Kidney glomerular epithelial cell (primary cell): ENCODE results near the gene KRT83.
"Not testable (repeated sequence)": the region's sequence is repeated elsewhere in the genome, so short reads cannot be mapped to it uniquely, and the experiment has no call there.

Source experiments
- DNase-seq: peaks from one replicate; lab custom pipeline; 2025; lab: John Stamatoyannopoulos, UW

The KRT83 gene

DNA sequence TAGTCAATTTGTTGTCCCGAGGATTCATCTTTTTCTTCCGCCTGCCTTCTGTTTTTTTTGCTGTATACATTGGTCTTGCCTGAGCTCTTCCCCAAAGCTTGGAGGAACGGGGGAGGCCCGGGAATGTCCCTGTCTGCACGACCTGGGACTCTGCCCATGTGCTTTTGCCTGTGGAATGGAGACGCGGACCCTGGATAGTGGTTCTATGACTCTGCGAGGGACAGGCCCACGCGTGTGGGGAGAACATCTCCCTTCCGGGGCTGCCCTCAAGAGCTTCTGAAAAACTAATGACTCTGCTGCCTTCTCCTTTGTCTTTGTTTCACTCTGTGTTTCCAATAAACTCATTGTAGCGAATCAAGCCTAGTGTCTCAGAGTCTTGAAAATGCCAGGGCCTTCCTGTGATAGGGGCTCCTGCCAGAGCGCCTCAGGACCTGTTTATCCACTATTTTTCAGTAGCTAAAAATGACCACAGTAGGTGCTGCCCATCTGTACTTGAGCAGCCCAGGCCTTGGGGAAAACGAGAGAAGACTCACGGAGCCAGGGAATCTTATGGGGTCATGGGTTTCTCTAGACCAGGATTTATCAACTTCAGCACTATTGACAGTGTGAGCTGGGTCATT is 12.3 kb downstream of the KRT83 start:
- no peak for DNase-seq

DNA sequence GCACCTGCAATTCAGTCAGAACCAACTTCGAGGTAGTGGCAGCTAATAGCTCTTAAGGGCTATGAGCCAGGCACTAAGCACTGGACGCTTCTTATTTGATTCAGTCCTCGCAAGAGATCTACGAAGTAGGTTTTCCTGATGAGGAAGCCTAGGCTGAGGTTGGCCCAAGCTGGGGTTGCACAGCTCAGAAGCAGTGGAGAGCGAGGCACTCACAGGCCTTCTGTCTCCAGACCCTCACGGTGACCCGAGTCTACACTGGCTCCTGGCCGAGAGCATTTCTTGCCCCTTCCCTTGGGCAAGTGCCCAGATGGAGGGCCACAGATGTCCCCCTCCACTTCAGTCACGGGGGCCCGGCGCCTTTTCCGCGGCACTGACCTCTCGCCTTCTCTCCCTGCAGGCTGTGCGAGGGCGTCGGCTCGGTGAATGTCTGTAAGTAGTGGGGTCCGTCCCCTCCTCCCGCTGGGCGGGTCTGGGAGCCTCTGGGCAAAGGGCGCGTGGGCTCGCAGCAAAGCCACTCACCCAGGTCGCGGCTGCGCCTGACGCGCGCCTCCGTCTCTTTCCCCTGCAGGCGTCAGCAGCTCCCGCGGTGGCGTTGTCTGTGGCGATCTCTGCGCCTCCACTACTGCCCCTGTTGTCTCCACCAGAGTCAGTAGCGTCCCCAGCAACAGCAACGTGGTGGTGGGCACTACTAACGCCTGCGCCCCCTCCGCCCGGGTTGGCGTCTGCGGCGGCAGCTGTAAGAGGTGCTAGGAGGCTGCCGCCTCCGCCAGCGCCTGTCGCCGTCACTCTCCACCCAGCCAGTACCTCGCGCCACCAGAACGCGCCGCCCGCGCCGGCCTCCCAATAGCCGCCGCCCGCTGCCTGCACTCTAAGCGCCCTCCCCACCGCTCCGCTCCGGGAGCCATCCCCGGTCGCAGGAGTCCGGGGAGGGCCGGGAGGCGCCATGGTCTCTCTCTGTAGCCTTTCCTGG is 13.1 kb downstream of the KRT83 start:
- DNase-seq = peak; percentile 21

DNA sequence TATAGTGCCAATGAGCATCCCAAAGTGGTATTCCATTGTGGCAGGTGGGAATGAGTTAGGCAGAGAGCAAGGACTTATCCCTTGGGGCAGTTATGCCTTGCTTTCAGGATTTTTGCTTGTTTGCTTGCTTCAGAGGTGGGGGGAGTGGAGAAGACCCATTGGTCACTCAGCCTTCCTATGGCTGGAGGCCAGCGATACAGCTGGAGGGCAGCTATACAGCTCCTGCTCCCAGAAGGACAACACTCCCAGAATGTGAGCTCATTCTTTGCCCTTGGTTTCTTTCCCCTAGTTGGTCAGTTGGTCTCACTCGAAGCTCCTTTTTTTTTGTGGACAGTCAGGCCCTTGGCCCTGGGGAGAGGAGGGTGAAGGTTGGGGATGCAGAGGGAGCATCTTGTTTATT is 14.5 kb downstream of the KRT83 start:
- DNase-seq = no peak

DNA sequence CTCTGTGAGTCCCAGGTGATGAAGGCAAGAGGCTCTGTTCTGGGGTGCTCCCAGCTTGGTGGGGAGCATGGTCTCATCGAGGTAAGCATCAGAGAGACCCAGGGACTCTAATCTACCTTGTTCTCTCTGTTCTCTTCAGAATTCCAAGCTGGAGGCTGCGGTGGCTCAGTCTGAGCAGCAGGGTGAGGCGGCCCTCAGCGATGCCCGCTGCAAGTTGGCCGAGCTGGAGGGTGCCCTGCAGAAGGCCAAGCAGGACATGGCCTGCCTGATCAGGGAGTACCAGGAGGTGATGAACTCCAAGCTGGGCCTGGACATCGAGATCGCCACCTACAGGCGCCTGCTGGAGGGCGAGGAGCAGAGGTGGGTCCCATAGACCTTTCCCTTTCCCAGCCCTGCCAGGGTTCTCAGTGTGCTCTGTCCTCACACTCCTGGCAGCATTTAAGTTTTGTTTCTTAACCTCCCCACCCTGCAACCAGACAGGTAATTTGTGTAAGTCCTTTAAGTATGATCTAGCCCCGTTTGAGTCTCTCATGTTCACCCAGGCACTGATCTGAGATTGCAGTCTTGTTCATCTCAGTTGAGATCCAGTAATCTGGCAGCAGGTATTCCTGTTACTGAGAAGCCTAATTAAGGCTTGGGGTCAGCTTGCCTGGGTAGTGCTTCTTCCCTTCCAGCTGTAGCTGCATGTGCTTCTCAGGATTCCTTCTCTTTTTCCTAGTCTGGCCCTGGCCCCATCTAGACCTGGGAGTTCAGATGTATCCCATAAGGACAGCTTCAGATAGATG is 15.1 kb downstream of the KRT83 start:
- DNase-seq = no peak

DNA sequence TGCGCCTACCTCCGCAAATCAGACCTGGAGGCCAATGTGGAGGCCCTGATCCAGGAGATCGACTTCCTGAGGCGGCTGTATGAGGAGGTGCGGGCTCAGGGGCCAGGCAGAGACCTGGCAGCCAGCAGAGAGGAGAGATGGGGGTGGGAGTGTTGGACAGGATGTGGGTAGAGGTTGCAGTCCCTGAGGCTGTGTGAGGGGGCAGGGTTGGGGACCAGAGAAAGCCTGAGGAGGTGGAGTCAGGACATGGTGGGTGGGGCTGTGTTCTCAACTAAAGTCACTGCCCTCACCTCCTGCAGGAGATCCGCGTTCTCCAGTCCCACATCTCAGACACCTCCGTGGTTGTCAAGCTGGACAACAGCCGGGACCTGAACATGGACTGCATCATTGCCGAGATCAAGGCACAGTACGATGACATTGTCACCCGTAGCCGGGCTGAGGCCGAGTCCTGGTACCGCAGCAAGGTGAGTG is 16.2 kb downstream of the KRT83 start:
- DNase-seq = not testable (repeated sequence)

DNA sequence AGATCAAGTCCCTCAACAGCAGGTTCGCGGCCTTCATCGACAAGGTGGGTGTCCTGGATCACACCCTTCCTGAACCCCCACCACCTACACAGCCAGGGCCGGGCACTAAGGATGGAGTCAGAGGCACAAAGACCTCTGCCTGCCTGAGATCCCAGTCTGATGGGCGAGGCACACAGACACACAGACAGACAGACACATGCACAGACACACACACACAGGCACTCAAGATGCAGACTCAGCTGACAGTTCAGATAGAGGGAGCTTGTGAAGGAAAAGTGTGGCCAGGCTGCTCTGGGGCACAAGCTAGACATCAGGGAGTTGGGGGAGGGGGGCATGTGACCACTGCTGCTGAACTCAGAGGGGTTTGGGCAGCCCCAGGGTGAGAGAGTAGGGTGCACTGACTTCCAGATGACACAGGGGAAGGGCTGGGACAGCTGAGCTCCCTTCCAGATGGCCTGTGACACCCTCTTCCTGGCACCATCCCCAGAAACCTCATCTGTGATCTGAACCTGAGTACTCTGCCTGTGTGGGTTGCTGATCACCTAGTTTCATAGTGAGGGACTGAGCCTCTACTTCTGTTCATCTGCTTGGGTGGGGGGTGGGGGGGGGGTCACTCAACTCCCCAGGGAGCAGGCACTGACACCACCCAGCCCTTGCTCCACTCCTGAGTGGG is 18.8 kb downstream of the KRT83 start:
- not testable (repeated sequence) for DNase-seq

DNA sequence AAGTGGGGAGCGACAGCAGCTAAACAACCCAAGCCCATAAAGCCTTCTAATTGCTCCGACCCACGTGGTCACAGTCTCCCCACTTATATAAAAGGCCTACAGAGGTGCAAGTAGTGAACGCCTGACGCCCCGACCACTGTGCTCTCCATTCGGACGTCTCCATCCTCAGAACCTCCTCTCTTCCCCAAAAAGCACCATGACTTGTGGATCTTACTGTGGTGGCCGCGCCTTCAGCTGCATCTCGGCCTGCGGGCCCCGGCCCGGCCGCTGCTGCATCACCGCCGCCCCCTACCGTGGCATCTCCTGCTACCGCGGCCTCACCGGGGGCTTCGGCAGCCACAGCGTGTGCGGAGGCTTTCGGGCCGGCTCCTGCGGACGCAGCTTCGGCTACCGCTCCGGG is 19.5 kb downstream of the KRT83 start:
- not testable (repeated sequence) for DNase-seq

DNA sequence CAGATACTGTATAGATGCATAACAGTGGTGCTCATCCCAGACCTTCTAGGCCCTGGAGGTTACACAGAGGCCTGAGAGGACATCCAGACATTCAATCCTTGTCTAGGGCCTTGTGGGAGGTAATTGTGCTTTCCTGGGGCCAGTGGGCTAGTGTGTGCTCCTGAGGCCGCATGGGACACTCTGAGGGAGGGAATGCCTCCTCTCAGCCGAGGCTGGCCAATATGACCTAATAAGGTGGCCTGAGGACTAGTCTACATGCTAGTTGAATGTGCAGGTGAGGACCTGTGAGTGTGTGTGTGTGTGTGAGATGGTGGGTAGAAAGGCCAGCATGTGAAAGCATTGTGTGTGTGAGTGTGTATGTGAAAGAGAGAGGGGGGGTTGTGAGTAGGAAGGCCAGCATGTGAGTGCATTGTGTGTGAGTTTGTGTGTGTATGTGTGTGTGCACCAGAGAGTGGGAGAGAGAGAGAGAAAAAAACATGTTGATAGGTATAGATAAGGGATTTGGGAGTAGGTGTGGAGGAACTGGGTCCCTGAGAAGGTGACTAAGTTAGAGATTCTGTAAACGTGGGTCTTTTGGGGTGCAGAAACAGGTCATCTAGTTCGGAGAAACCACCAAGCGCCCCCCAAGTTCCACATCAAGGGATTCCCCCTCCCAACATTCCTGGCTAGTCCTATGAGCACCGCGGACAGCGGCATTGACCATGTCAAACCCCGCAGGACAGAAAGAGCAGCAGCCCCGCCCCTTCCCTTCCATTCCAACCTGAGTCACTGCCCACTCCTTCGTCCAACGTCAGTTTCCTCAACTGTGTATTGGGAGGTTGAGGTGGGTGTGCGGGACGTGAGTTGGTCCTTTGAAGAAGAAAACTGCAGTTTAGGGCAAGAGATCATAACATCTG is 20.2 kb downstream of the KRT83 start:
- DNase-seq = peak; percentile 8

DNA sequence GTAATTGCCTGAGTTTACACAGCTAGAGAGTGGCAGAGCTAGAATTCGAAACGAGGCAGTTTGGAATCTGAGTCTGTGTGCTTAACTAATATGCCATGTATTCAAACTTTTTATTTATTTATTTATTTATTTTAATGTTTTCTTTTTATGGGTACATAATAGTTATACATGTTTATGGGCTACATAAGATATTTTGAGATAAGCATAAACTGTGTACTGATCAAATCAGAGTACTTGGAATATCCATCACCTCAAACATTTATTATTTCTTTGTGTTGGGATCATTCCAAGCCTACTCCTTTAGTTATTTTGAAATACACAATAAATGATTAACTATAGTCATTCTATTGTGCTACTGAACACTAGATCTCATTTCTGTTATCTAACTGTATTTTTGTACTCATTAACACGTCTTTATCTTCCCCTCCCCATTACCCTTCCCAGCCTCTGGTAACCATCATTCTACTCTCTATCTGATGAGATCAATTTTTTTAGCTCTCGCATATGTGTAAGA is 22.5 kb downstream of the KRT83 start:
- DNase-seq = no peak

DNA sequence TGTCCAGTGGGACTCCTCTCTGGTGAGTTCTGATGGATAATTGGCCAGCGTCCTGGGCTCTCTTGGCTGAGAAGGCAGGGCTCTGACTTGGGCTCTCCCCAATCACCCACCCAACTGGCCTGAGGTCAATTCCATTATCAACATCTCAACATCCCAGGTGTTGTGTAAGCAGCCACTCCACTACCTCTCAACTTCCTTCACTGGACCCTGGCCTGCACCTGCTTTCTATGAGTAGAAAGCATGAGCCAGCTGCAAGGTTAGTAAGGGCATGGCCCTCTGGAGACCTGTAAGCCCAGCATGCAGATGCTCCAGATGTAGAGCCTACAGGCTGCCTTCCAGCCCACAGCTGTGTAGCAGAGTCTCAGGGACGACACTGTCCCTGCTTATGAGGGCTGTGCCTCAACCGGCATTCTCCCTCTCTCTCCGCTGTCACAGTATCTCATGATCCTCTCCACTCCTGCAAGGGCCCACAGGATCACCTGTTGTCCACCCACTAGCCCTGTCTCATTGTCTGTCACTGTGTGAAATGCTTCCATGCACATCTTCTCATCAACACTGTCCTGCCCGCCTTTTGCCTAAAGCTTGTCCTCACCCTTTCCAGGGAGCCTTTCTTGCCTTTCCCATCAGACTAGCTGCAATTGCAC is 24.5 kb downstream of the KRT83 start:
- DNase-seq = no peak

DNA sequence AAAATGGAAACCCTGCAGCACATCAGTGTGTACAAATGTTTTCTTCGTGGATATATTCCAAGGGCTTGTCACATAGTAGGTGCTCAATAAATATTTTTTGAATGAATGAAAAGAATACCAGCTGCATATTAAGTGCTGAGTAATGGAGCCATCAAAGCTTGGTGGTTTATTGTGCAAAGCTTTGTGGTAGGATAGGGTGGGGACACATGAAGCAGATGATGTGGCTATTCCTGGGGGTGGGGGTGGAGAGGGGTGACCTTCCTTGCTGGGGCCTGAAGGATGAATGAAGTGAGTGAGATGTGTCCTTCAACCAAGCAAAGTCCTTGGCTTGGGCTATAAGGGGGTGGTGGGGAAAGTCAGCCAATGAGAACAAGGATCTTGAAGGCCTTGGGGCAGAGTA is 25.5 kb downstream of the KRT83 start:
- no peak for DNase-seq

DNA sequence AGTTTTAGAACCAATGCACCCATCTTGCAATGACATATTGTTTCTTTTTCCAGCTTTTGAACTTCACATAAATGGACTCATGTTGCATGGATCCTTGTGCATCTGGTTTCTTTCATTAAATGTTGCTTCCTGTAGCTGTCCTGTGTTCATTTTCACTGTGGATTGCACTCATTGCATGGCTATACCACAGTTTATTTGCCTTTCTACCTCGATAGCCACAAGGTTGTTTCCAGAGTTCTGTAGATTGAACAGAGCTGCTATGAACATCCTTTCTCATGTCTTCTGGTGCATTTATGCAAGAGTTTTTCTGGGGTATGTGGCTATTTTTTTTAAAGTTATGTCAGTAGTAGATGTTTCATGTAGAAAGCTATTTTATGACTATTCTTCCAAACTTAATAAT is 26.4 kb downstream of the KRT83 start:
- DNase-seq = no peak

DNA sequence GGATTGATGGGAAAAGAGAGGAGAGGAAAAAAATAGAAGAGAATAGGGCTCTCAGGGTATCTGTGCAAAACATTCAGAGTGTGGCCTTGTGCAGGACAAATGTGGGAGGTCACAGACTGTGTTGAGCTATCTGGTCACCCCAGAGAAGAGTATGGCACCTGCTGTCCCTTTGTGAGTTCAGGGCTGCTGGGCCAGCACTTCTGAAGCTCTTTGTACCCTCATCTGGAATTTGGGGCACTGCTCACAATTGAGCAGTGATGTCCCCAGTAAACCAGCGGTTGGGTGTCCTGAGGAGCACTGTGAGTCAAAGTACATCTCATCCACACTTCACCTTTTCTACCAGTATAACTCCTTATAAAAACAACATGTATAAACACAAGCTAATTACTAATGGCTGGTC is 27.3 kb downstream of the KRT83 start:
- no peak for DNase-seq

DNA sequence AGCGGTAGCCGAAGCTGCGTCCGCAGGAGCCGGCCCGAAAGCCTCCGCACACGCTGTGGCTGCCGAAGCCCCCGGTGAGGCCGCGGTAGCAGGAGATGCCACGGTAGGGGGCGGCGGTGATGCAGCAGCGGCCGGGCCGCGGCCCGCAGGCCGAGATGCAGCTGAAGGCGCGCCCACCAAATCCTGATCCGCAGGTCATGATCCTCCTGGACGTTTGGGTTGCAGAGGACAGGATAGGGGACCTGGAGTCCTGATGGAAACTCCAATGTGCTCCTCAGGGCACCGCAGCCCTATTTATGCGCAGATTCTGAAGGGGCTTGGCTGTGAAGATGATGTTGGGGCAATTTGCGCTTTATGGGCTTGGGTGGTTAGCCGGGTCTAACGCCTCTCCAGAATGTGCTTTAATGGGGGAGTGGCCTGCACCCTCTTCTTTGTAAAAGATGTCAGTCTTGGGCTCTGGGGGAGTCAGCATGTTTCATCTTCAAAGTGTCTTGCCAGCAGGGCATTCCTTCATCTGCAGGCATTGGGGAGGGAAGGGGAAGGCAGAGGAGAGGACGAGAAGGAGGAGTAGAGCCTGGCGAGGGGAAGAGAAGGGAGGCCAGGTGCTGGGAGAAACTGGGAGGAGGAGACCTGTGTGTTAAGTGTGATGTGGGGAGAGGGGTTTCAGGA is 29.8 kb downstream of the KRT83 start, which contains the start of gene KRT81:
Gene KRT81 (minus strand): TSS at position 268 of the 669 bp plus-strand sequence. CDS start 69 bp downstream, at position 199.
- no peak for DNase-seq

DNA sequence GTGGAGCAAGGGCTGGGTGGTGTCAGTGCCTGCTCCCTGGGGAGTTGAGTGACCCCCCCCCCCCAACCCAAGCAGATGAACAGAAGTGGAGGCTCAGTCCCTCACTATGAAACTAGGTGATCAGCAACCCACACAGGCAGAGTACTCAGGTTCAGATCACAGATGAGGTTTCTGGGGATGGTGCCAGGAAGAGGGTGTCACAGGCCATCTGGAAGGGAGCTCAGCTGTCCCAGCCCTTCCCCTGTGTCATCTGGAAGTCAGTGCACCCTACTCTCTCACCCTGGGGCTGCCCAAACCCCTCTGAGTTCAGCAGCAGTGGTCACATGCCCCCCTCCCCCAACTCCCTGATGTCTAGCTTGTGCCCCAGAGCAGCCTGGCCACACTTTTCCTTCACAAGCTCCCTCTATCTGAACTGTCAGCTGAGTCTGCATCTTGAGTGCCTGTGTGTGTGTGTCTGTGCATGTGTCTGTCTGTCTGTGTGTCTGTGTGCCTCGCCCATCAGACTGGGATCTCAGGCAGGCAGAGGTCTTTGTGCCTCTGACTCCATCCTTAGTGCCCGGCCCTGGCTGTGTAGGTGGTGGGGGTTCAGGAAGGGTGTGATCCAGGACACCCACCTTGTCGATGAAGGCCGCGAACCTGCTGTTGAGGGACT is 30.6 kb downstream of the KRT83 start:
- not testable (repeated sequence) for DNase-seq

DNA sequence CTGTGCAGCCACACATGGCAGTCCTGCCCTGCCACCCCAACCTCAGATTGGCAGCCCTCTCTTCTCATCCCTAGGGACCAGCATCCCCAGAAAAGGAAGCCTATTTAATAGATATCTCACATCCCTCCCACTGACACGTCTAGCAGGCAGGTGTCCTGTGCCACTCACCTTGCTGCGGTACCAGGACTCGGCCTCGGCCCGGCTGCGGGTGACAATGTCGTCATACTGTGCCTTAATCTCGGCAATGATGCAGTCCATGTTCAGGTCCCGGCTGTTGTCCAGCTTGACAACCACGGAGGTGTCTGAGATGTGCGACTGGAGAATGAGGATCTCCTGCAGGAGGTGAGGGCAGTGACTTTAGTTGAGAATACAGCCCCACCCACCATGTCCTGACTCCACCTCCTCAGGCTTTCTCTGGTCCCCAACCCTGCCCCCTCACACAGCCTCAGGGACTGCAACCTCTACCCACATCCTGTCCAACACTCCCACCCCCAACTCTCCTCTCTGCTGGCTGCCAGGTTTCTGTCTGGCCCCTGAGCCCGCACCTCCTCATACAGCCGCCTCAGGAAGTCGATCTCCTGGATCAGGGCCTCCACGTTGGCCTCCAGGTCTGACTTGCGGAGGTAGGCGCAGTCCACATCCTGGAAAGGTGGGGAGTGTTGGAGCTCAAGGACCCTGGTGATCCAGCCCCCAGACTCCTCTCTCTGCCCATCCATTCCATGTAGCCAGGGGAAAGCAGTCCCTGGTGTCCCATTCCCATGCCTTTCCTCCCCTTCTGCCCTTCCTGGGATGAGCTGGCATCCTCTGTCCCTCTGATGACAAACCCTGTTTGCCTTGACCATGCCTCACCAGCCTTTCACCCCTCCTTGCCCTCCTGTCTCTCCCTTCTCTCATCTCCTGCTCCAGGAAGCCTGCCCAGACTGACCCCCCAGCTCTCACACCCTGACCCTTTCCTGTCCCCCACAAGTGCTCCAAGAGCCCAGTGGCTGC is 33.1 kb downstream of the KRT83 start:
- not testable (repeated sequence) for DNase-seq
